Measurements from ENCODE around the gene VPS13D.

DNA sequence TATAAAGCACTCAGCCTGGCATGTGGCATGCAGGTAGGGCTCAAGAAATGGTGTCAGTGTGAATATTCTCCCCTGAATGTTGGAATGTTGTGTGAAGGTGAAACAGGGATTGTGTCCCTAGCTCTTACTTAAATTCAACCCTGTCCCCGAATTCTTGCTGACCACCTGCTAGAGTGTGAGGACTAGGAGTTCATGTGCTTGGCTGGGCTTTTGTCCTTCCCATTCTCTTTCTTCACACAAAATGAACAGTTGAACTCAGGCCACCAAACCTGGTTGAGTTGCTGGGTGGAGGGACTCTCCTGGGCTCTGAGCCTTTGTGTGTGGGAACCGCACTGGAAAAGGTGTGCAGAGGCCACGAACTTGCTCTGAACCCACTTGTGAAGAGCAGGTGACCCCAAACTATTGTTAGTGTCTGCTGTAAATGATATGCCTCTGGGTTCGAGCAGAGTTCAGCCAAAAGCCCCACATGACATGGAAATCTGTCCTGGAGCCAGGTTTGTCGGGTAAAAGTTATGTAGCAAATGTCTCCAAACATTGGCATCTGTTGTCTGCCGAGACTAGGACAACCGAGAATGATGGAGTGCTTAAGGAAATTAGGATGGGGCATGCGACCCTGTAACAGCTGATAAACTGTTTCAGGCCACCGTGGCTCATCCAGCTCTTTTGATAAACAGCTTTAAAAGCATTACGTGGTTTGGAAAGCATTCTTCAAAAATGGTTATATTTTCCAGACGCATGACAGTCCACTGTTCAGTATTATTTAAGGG, 243.9 kb downstream of the VPS13D start:
- TF ChIP-seq, protein P1, sequence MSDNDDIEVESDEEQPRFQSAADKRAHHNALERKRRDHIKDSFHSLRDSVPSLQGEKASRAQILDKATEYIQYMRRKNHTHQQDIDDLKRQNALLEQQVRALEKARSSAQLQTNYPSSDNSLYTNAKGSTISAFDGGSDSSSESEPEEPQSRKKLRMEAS (IDR thresholded peaks at IDR 0.05; ENCODE audit: low read depth, low read length), result no peak
- TF ChIP-seq POLR2A (IDR thresholded peaks at IDR 0.05; ENCODE audit: extremely low read depth, insufficient read length), result no peak
- TF ChIP-seq, protein P2, sequence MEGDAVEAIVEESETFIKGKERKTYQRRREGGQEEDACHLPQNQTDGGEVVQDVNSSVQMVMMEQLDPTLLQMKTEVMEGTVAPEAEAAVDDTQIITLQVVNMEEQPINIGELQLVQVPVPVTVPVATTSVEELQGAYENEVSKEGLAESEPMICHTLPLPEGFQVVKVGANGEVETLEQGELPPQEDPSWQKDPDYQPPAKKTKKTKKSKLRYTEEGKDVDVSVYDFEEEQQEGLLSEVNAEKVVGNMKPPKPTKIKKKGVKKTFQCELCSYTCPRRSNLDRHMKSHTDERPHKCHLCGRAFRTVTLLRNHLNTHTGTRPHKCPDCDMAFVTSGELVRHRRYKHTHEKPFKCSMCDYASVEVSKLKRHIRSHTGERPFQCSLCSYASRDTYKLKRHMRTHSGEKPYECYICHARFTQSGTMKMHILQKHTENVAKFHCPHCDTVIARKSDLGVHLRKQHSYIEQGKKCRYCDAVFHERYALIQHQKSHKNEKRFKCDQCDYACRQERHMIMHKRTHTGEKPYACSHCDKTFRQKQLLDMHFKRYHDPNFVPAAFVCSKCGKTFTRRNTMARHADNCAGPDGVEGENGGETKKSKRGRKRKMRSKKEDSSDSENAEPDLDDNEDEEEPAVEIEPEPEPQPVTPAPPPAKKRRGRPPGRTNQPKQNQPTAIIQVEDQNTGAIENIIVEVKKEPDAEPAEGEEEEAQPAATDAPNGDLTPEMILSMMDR (IDR thresholded peaks at IDR 0.05; ENCODE audit: low read depth, low read length), result no peak
